ENCODE measurements around the gene CCSER1.

CCSER1 gene

GRCh38 chr4:90198086-90198847 lies 71.1 kb downstream of the CCSER1 start:
- DNase-seq, result no peak

- no peak for DNase-seq
Observed at GRCh38 chr4:90207887-90208454, 80.8 kb downstream of the CCSER1 start.

- no peak for DNase-seq
Observed at GRCh38 chr4:90209922-90210321, 82.7 kb downstream of the CCSER1 start.

- DNase-seq, result no peak
Observed at GRCh38 chr4:90211174-90211573, 84.0 kb downstream of the CCSER1 start.

GRCh38 chr4:90215286-90215685 lies 88.1 kb downstream of the CCSER1 start:
- no peak for DNase-seq

GRCh38 chr4:90219822-90220221 lies 92.6 kb downstream of the CCSER1 start:
- DNase-seq, result no peak

- no peak for DNase-seq
Observed at GRCh38 chr4:90220459-90220858, 93.3 kb downstream of the CCSER1 start.

GRCh38 chr4:90226734-90227133 lies 99.5 kb downstream of the CCSER1 start:
- no peak for DNase-seq

GRCh38 chr4:90227177-90227576 lies 100.0 kb downstream of the CCSER1 start:
- DNase-seq, result no peak

GRCh38 chr4:90234916-90235547 lies 107.8 kb downstream of the CCSER1 start:
- DNase-seq, result no peak

GRCh38 chr4:90237751-90238530 lies 110.7 kb downstream of the CCSER1 start:
- peak; percentile 8 for DNase-seq

- DNase-seq, result no peak
Observed at GRCh38 chr4:90240333-90240732, 113.1 kb downstream of the CCSER1 start.

GRCh38 chr4:90241008-90241407 lies 113.8 kb downstream of the CCSER1 start:
- DNase-seq, result no peak

- no peak for DNase-seq
Observed at GRCh38 chr4:90245837-90246236, 118.6 kb downstream of the CCSER1 start.

- DNase-seq, result no peak
Observed at GRCh38 chr4:90246816-90247215, 119.6 kb downstream of the CCSER1 start.

- no peak for DNase-seq
Observed at GRCh38 chr4:90254357-90254756, 127.2 kb downstream of the CCSER1 start.

- no peak for DNase-seq
Observed at GRCh38 chr4:90274175-90274574, 147.0 kb downstream of the CCSER1 start.

- no peak for DNase-seq
Observed at GRCh38 chr4:90280954-90281353, 153.8 kb downstream of the CCSER1 start.

GRCh38 chr4:90281541-90282355 lies 154.6 kb downstream of the CCSER1 start:
- no peak for DNase-seq

GRCh38 chr4:90290345-90290744 lies 163.2 kb downstream of the CCSER1 start:
- no peak for DNase-seq

GRCh38 chr4:90292438-90292837 lies 165.2 kb downstream of the CCSER1 start:
- DNase-seq, result no peak

- DNase-seq, result no peak
Observed at GRCh38 chr4:90293320-90293719, 166.1 kb downstream of the CCSER1 start.

Data from right kidney (tissue), 1 donor.